Right lobe of liver (tissue), 6 donors: ENCODE measurements around the gene DAGLA. TPM values are rescaled to one million over a fixed set of nuclear protein-coding genes. Genes with fewer than 3 reads are reported as not detected.

Experiments
- ATAC-seq, 4 donors: fragments of 200-7000 bp; cut with Tn5 transposase; one replicate each; pipeline ENCODE4 v1.9.1; 2020; ENCODE audit warnings: mild to moderate bottlenecking in 4 of 4, moderate library complexity in 4 of 4
- DNase-seq, 3 donors: peaks; one replicate each; pipeline ENCODE4 v3.0.0-alpha.2; 2020
- H3K27ac ChIP-seq, 3 donors: fragments of 200-600 bp; one replicate each; pipeline ENCODE4 v1.8.0; 2022
- H3K27me3 ChIP-seq, 2 donors: fragments of 200-600 bp; one replicate each; pipeline ENCODE4 v1.8.0; 2022
- H3K36me3 ChIP-seq, 4 donors: fragments of 200-600 bp; sonication (generic) in 1 of 4; one replicate each; pipeline versions ENCODE4 v1.5.1 to v1.8.0; 2017 to 2022; ENCODE audit warnings: control low read depth in 1 of 4
- H3K4me1 ChIP-seq, 4 donors: fragments of 200-600 bp; sonication (generic) in 1 of 4; one replicate each; pipeline versions ENCODE4 v1.5.1 to v1.8.0; 2017 to 2022; ENCODE audit warnings: control low read depth in 1 of 4
- H3K4me3 ChIP-seq, 3 donors: fragments of 200-600 bp; one replicate each; pipeline ENCODE4 v1.8.0; 2022
- H3K9me3 ChIP-seq, 4 donors: fragments of 200-600 bp; sonication (generic) in 1 of 4; one replicate each; pipeline versions ENCODE4 v1.5.1 to v1.8.0; 2017 to 2022; ENCODE audit warnings: control low read depth in 1 of 4
- POLR2A ChIP-seq: fragments of 450-650 bp; IDR thresholded peaks from one replicate; pipeline ENCODE4 v1.6.1; 2017; ENCODE audit warnings: antibody characterized with exemption, mild to moderate bottlenecking
- WGBS: methylation state at CpG from one replicate; pipeline ENCODE4 v1.1.6; 2018; ENCODE audit warnings: low coverage, low lambda C conversion rate; ENCODE audit not compliant: insufficient coverage; ENCODE audit errors: missing lambda C conversion rate; 5-methylcytosine and 5-hydroxymethylcytosine counted together
- intact Hi-C, 2 donors: fragments of 100-400 bp; cut with DNase I; formaldehyde crosslinking; loops; one replicate each; pipeline versions ENCODE4 v1.11.2 to v1.14.1; 2022
- total RNA-seq, 6 experiments: library from RNA; depleted of rRNA in 2 of 6; stranded (reverse); fragments of >200 nt in 2 of 6; fragmentation: NEBNext Ultra II Directional in 3 of 6; extraction: Animal tissue kit (Norgen Biotek cat#: 25700) in 3 of 6; gene quantifications; one replicate each; pipeline versions ENCODE4 v1.1.0 to v1.2.4, GENCODE V29; 2016 to 2023
- TF ChIP-seq, protein P1 (sequence below), 4 donors: fragments of 200-600 bp in 3 of 4; fragments of 450-650 bp in 1 of 4; IDR thresholded peaks; one replicate each; pipeline versions ENCODE4 v1.5.1 to v1.8.0; 2016 to 2022; ENCODE audit warnings: antibody characterized with exemption in 4 of 4, mild to moderate bottlenecking in 2 of 4
- donor health status: DM: no; HTN: yes; CAD: no.
- donor health status: DM: no; HTN: no; CAD: no.
- donor health status: DM: no; HTN: no; CAD: no.
- donor health status: DM: no; HTN: yes; CAD: no.
- donor health status: DM: no; HTN: yes; CAD: no.

Gene DAGLA
- total RNA-seq, 6 experiments from 2014 or later = 0.33 to 5.5 (median 0.79) TPM

GRCh38 chr11:61702701-61703312, 22.6 kb downstream of the DAGLA start:
- DNase-seq (no peak), ATAC-seq (no peak)
- Histone ChIP-seq H3K4me1 (no peaks in the 10 kb centered on the region), H3K9me3 (no peaks in the 10 kb centered on the region), H3K36me3 (no peaks in the 10 kb centered on the region), H3K4me3 (no peak overlapping the region), H3K27me3 (no peaks in the 10 kb centered on the region), H3K27ac (no peak overlapping the region)
- intact Hi-C loops = no loop called here
- 40% methylated on average over 3 of the region's 11 CpGs for WGBS
- TF ChIP-seq, protein P1, sequence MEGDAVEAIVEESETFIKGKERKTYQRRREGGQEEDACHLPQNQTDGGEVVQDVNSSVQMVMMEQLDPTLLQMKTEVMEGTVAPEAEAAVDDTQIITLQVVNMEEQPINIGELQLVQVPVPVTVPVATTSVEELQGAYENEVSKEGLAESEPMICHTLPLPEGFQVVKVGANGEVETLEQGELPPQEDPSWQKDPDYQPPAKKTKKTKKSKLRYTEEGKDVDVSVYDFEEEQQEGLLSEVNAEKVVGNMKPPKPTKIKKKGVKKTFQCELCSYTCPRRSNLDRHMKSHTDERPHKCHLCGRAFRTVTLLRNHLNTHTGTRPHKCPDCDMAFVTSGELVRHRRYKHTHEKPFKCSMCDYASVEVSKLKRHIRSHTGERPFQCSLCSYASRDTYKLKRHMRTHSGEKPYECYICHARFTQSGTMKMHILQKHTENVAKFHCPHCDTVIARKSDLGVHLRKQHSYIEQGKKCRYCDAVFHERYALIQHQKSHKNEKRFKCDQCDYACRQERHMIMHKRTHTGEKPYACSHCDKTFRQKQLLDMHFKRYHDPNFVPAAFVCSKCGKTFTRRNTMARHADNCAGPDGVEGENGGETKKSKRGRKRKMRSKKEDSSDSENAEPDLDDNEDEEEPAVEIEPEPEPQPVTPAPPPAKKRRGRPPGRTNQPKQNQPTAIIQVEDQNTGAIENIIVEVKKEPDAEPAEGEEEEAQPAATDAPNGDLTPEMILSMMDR (IDR thresholded peaks at IDR 0.05) = no peak
- no peak for TF ChIP-seq POLR2A

DNA sequence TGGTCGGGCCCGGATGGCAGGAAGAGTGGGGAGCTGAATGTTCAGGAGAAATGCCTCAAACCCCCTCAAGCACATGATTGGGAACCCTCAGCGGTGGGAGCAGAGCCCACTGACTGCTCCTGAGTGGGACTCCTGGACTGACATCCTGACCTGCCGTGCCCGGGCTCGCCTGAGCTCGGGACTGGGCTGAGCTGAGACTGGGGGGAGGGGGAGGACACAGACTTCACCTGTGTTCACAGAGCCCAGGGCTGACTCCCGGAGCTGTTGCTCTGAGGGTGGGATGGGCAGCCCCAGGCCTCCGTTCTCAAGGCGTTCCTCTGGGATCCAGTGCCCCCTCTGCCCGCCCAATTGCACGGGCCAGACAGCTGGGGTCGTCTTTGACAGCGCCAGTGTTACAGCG, 24.6 kb downstream of the DAGLA start:
- DNase-seq = no peak
- TF ChIP-seq, protein P1 (IDR thresholded peaks at IDR 0.05) = no peak
- no peak for TF ChIP-seq POLR2A

DNA sequence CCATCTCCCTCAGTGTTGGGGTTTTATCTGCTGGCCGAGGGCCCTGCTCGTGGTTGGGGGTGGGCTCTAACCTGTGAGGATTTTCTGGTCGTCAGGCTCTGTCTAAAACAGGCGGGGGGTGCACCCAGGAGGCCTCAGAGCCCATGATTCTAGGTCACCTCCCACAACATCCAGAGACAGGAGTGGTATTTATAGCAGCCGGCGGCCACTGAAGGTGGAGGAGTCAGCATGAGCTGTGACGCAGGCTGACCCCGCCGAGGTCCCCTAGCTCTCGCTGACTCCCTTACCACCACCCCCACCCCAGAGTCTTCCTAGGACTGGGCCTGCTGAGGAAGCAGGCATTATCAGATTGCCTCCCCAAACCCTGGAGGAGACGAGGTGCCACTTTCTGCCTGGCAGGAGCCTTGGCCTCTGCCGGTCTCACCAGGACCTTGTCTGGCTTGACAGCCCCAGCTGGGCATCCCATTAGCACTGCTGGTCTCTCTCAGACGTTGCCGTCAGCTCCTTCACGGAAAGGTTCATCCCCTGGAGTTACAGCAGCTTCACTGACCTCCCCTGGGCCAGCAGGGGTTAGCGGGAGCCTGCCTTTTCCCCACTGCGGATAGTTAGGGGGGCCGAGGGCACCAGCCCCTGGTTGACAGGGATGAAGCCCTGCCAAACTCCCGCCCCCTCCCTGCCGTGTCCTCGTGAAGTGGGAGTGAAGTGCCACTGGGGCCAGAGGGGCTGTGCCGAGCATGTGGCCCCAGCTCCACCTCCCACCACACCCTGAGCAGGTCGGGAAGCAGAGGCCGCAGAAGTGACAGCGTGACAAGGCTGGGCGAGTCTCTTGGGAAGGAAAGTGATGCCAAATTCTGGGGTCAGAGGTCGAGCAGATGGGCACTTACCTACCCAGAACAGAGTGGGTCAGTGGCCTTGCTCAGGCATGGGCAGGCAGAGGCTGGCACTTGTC, 26.5 kb downstream of the DAGLA start:
- intact Hi-C loops = no loop called here
- no peaks in the 10 kb centered on the region for H3K4me1 ChIP-seq
- no peaks in the 10 kb centered on the region for H3K27me3 ChIP-seq
- H3K27ac ChIP-seq = no peak overlapping the region
- H3K4me3 ChIP-seq = no peak overlapping the region
- no peak for ATAC-seq
- TF ChIP-seq POLR2A = no peak
- TF ChIP-seq, protein P1 (IDR thresholded peaks at IDR 0.05) = no peak
- 70% methylated on average over 2 of the region's 27 CpGs for WGBS
- no peaks in the 10 kb centered on the region for H3K9me3 ChIP-seq
- DNase-seq = no peak
- no peaks in the 10 kb centered on the region for H3K36me3 ChIP-seq

More for the DNA sequence above, 24.6 kb downstream of the DAGLA start:
- H3K9me3 ChIP-seq = no peaks in the 10 kb centered on the region
- H3K4me3 ChIP-seq = no peak overlapping the region
- H3K27me3 ChIP-seq = no peaks in the 10 kb centered on the region
- intact Hi-C loops = no loop called here
- WGBS = no CpG with 5 or more reads among the region's 15 CpGs
- H3K4me1 ChIP-seq = no peaks in the 10 kb centered on the region
- H3K36me3 ChIP-seq = no peaks in the 10 kb centered on the region
- ATAC-seq = no peak
- no peak overlapping the region for H3K27ac ChIP-seq

GRCh38 chr11:61707574-61707973, 27.4 kb downstream of the DAGLA start:
- ATAC-seq (no peak), DNase-seq (no peak)
- Histone ChIP-seq H3K4me3 (no peak overlapping the region), H3K27me3 (no peaks in the 10 kb centered on the region), H3K4me1 (no peaks in the 10 kb centered on the region), H3K9me3 (no peaks in the 10 kb centered on the region), H3K36me3 (no peaks in the 10 kb centered on the region), H3K27ac (no peak overlapping the region)
- 87% methylated on average over 8 of the region's 9 CpGs for WGBS
- TF ChIP-seq, protein P1 (IDR thresholded peaks at IDR 0.05) = no peak
- no peak for TF ChIP-seq POLR2A
- intact Hi-C loops = no loop called here
